ENCODE results near the gene ST14. TPM values are rescaled to one million over a fixed set of nuclear protein-coding genes. Genes with fewer than 3 reads are reported as not detected.

Gene ST14
- total and polyA plus RNA-seq, 10 of the 15 experiments (the other 5 are each of a cell fraction or from before 2014, with no cell fraction given): 0.02 to 3.9 (median 0.73) TPM; not detected in 2

- DNase-seq (ENCODE audit: low read depth, low spot score): no peak
- CTCF ChIA-PET: interaction anchor here (0.8 to 1.5 kb wide), 7 partner anchors 11 to 646 kb away, joined by 3 to 5 read pairs (median 4); no protein-coding TSS in a partner anchor
- H4K20me1 ChIP-seq (ENCODE audit: control insufficient read depth, insufficient read depth): peaks cover 6% of the 10 kb centered on the region; the same call in 1 of the 2 replicates
- no peak overlapping the region for H3K9ac ChIP-seq (ENCODE audit: control insufficient read depth, insufficient read depth, low read length)
- no peak overlapping the region for H3K4me2 ChIP-seq (ENCODE audit: control insufficient read depth, insufficient read depth)
- H3K4me3 ChIP-seq: no peak overlapping the region
- ATAC-seq: no peak
- H2AFZ ChIP-seq (ENCODE audit: control insufficient read depth, low read depth, low read length): no peak overlapping the region
- no peak for TF ChIP-seq RUNX3 (IDR thresholded peaks at IDR 0.05; ENCODE audit: low read length)
- TF ChIP-seq IRF3 (IDR thresholded peaks at IDR 0.05): no peak
- TF ChIP-seq, protein P1, sequence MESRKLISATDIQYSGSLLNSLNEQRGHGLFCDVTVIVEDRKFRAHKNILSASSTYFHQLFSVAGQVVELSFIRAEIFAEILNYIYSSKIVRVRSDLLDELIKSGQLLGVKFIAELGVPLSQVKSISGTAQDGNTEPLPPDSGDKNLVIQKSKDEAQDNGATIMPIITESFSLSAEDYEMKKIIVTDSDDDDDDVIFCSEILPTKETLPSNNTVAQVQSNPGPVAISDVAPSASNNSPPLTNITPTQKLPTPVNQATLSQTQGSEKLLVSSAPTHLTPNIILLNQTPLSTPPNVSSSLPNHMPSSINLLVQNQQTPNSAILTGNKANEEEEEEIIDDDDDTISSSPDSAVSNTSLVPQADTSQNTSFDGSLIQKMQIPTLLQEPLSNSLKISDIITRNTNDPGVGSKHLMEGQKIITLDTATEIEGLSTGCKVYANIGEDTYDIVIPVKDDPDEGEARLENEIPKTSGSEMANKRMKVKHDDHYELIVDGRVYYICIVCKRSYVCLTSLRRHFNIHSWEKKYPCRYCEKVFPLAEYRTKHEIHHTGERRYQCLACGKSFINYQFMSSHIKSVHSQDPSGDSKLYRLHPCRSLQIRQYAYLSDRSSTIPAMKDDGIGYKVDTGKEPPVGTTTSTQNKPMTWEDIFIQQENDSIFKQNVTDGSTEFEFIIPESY (IDR thresholded peaks at IDR 0.05): no peak
- TF ChIP-seq, protein P2, sequence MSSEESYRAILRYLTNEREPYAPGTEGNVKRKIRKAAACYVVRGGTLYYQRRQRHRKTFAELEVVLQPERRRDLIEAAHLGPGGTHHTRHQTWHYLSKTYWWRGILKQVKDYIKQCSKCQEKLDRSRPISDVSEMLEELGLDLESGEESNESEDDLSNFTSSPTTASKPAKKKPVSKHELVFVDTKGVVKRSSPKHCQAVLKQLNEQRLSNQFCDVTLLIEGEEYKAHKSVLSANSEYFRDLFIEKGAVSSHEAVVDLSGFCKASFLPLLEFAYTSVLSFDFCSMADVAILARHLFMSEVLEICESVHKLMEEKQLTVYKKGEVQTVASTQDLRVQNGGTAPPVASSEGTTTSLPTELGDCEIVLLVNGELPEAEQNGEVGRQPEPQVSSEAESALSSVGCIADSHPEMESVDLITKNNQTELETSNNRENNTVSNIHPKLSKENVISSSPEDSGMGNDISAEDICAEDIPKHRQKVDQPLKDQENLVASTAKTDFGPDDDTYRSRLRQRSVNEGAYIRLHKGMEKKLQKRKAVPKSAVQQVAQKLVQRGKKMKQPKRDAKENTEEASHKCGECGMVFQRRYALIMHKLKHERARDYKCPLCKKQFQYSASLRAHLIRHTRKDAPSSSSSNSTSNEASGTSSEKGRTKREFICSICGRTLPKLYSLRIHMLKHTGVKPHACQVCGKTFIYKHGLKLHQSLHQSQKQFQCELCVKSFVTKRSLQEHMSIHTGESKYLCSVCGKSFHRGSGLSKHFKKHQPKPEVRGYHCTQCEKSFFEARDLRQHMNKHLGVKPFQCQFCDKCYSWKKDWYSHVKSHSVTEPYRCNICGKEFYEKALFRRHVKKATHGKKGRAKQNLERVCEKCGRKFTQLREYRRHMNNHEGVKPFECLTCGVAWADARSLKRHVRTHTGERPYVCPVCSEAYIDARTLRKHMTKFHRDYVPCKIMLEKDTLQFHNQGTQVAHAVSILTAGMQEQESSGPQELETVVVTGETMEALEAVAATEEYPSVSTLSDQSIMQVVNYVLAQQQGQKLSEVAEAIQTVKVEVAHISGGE (CRISPR knock-in tag; IDR thresholded peaks at IDR 0.05): no peak
- no peak for TF ChIP-seq SIX5 (IDR thresholded peaks at IDR 0.05; ENCODE audit: low read depth, low read length, severe bottlenecking)
- TF ChIP-seq ZNF687 (IDR thresholded peaks at IDR 0.05): no peak
- no peak for TF ChIP-seq NR2C2 (IDR thresholded peaks at IDR 0.05; ENCODE audit: borderline replicate concordance, control insufficient read depth, insufficient read length, low read depth)
- no peak for TF ChIP-seq ZNF207 (IDR thresholded peaks at IDR 0.05; ENCODE audit: borderline replicate concordance)
- TF ChIP-seq HCFC1 (IDR thresholded peaks at IDR 0.05; ENCODE audit: low read length): no peak
- TF ChIP-seq MXI1 (IDR thresholded peaks at IDR 0.05; ENCODE audit: low read depth, low read length): no peak
- TF ChIP-seq SMC3 (IDR thresholded peaks at IDR 0.05; ENCODE audit: borderline replicate concordance, low read length): no peak
- no peak for TF ChIP-seq ZBED1 (IDR thresholded peaks at IDR 0.05; ENCODE audit: borderline replicate concordance)
- H3K9me3 ChIP-seq (replicated peaks; ENCODE audit: control insufficient read depth, insufficient read depth, low read length): no peaks in the 10 kb centered on the region
- in situ Hi-C loops (cut with MboI) (loop anchor here (10.0 kb wide), 1 partner anchor 209 kb away; the partner anchor contains the start of gene ADAMTS8), intact Hi-C loops (cut with micrococcal nuclease; ENCODE audit: unreplicated experiment) (no loop called here)
- H3K27me3 ChIP-seq (replicated peaks in 1 of 2; ENCODE audit: control insufficient read depth in 2 of 2, insufficient read depth in 2 of 2, low read length in 1 of 2): no peaks in the 10 kb centered on the region
- no TSS peak for BruUV-seq (replicated peaks)
- no peaks in the 10 kb centered on the region for H3K79me2 ChIP-seq (ENCODE audit: control insufficient read depth, insufficient read depth, low read length)
- RAD21 ChIA-PET (ENCODE audit: unreplicated experiment): interaction anchor here (1.2 kb wide), 1 partner anchor 154 kb away, joined by 4 read pairs; no protein-coding TSS in a partner anchor
- H3K36me3 ChIP-seq (ENCODE audit: control insufficient read depth in 2 of 2, insufficient read depth in 2 of 2, low read length in 1 of 2): no peaks in the 10 kb centered on the region
- H3K27ac ChIP-seq (ENCODE audit: control insufficient read depth, insufficient read depth): no peak overlapping the region
- POLR2A ChIA-PET: no interaction called here
- H3K4me1 ChIP-seq (ENCODE audit: control insufficient read depth, insufficient read depth, low read length): no peaks in the 10 kb centered on the region
- FAIRE-seq: no peak
- 10% methylated on average over 4 of the region's 4 CpGs for WGBS (ENCODE audit: insufficient coverage, insufficient replicate concordance, low lambda C conversion rate, missing lambda C conversion rate)
- SMC1A ChIA-PET (ENCODE audit: uncharacterized antibody, unreplicated experiment): interaction anchor here (0.6 to 1.4 kb wide), 3 partner anchors 89 to 202 kb away, joined by 3 to 7 read pairs (median 3); no protein-coding TSS in a partner anchor
These were observed 56.6 kb downstream of the ST14 start for GRCh38 chr11:130216221-130216550.

Measured in GM12878 (cell line).